ENCODE results near the gene MRPL2. TPM values are rescaled to one million over a fixed set of nuclear protein-coding genes. Genes with fewer than 3 reads are reported as not detected.

MRPL2 gene
- polyA plus RNA-seq, 1 experiment = 19.3 TPM

GRCh38 chr6:43070028-43070632 lies 10.9 kb upstream of the MRPL2 start:
- TF ChIP-seq CTCF (IDR thresholded peaks at IDR 0.05; ENCODE audit: low read depth, low read length) = peak; percentile 73
- H3K4me3 ChIP-seq (ENCODE audit: low read depth, low read length) = no peak overlapping the region
- no peaks in the 10 kb centered on the region for H3K27me3 ChIP-seq (ENCODE audit: control insufficient read depth, insufficient read depth, low read length)
- no peak for DNase-seq (ENCODE audit: low read depth, low spot score)
- ChIA-PET CTCF (interaction anchor here (0.7 to 3.8 kb wide), 8 partner anchors 9 to 80 kb away, joined by 3 to 45 read pairs (median 6); no protein-coding TSS in a partner anchor), POLR2A (no interaction called here)
- H3K27ac ChIP-seq (ENCODE audit: low read depth, low read length) = no peak overlapping the region
- no peaks in the 10 kb centered on the region for H3K9me3 ChIP-seq (ENCODE audit: control insufficient read depth, insufficient read depth, low read length)

- no peak for TF ChIP-seq CTCF (IDR thresholded peaks at IDR 0.05; ENCODE audit: low read depth, low read length)
- Histone ChIP-seq H3K27ac (ENCODE audit: low read depth, low read length) (no peak overlapping the region), H3K27me3 (ENCODE audit: control insufficient read depth, insufficient read depth, low read length) (no peaks in the 10 kb centered on the region), H3K4me3 (ENCODE audit: low read depth, low read length) (no peak overlapping the region), H3K9me3 (ENCODE audit: control insufficient read depth, insufficient read depth, low read length) (no peaks in the 10 kb centered on the region; the same call in 1 of the 2 replicates)
- DNase-seq (ENCODE audit: low read depth, low spot score) = no peak
- POLR2A ChIA-PET = interaction anchor here (1.4 kb wide), 1 partner anchor 9 kb away, joined by 4 read pairs; the partner anchor contains the start of gene CUL7
- CTCF ChIA-PET = no interaction called here
Measured at GRCh38 chr6:43062818-43063217, 3.6 kb upstream of the MRPL2 start.

- ChIA-PET POLR2A (interaction anchor here (0.9 kb wide), 1 partner anchor 78 kb away, joined by 6 read pairs; the partner anchor contains the start of gene PPP2R5D), CTCF (interaction anchor here (1.2 kb wide), 1 partner anchor 82 kb away, joined by 4 read pairs; no protein-coding TSS in a partner anchor)
- Histone ChIP-seq H3K27me3 (ENCODE audit: control insufficient read depth, insufficient read depth, low read length) (no peaks in the 10 kb centered on the region), H3K4me3 (ENCODE audit: low read depth, low read length) (no peak overlapping the region), H3K27ac (ENCODE audit: low read depth, low read length) (no peak overlapping the region), H3K9me3 (ENCODE audit: control insufficient read depth, insufficient read depth, low read length) (no peaks in the 10 kb centered on the region; the same call in 1 of the 2 replicates)
- no peak for TF ChIP-seq CTCF (IDR thresholded peaks at IDR 0.05; ENCODE audit: low read depth, low read length)
- no peak for DNase-seq (ENCODE audit: low read depth, low spot score)
Measured at GRCh38 chr6:43061861-43062260, 2.6 kb upstream of the MRPL2 start.

GRCh38 chr6:43060755-43061633 lies 1.8 kb upstream of the MRPL2 start:
- Histone ChIP-seq H3K4me3 (ENCODE audit: low read depth, low read length) (no peak overlapping the region; the same call in 1 of the 2 replicates), H3K27ac (ENCODE audit: low read depth, low read length) (no peak overlapping the region), H3K9me3 (ENCODE audit: control insufficient read depth, insufficient read depth, low read length) (no peaks in the 10 kb centered on the region; the same call in 1 of the 2 replicates), H3K27me3 (ENCODE audit: control insufficient read depth, insufficient read depth, low read length) (no peaks in the 10 kb centered on the region)
- ChIA-PET POLR2A (interaction anchor here (0.9 to 2.4 kb wide), 2 partner anchors 15 to 77 kb away, joined by 6 to 21 read pairs; partner anchors contain the start of genes PPP2R5D and PTK7), CTCF (interaction anchor here (0.6 to 1.4 kb wide), 3 partner anchors 9 to 83 kb away, joined by 4 to 8 read pairs (median 4); no protein-coding TSS in a partner anchor)
- no peak for TF ChIP-seq CTCF (IDR thresholded peaks at IDR 0.05; ENCODE audit: low read depth, low read length)
- no peak for DNase-seq (ENCODE audit: low read depth, low spot score)
